OCI-LY7 (cell line): Measurements from ENCODE around the gene WTAP.

Source experiments
- EZH2phosphoT487 ChIP-seq: fragments of 200-600 bp; sonication (generic); IDR thresholded peaks from 2 replicates; pipeline ENCODE4 v1.6.1; 2018; ENCODE audit warnings: low read depth, borderline replicate concordance, mild to moderate bottlenecking, mixed run types, antibody characterized with exemption, low read length, moderate library complexity, mixed read lengths
- TF ChIP-seq, protein P1 (sequence below): fragments of 200-600 bp; sonication (generic); conservative IDR thresholded peaks from 2 replicates; pipeline ENCODE4 v1.5.1; 2014; ENCODE audit warnings: mild to moderate bottlenecking, antibody characterized with exemption, low read length, moderate library complexity, mixed read lengths

DNA sequence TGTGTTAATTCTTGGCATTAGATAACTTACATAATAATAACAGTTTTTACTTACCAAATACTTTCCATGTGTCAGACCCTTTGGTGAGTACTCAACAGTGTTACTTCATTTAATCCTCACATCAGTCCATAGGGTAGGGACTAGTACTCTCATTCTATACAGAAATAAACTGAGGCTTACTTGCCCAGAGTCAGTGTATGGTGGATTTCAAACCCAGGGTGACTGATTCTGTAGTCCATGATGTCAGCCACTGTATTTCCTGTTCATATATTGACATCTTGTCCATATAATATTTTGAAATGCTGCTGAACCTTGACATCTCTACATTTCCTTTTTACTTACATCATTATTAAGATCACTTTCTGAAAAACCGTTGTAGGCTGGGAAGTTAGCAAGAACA, 70.2 kb downstream of the WTAP start:
- TF ChIP-seq, protein P1, sequence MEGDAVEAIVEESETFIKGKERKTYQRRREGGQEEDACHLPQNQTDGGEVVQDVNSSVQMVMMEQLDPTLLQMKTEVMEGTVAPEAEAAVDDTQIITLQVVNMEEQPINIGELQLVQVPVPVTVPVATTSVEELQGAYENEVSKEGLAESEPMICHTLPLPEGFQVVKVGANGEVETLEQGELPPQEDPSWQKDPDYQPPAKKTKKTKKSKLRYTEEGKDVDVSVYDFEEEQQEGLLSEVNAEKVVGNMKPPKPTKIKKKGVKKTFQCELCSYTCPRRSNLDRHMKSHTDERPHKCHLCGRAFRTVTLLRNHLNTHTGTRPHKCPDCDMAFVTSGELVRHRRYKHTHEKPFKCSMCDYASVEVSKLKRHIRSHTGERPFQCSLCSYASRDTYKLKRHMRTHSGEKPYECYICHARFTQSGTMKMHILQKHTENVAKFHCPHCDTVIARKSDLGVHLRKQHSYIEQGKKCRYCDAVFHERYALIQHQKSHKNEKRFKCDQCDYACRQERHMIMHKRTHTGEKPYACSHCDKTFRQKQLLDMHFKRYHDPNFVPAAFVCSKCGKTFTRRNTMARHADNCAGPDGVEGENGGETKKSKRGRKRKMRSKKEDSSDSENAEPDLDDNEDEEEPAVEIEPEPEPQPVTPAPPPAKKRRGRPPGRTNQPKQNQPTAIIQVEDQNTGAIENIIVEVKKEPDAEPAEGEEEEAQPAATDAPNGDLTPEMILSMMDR: no peak
- TF ChIP-seq EZH2phosphoT487: no peak
